Measurements from ENCODE around the gene TXNL4B. TPM values are rescaled to one million over a fixed set of nuclear protein-coding genes. Genes with fewer than 3 reads are reported as not detected.

The TXNL4B gene
- total and polyA plus RNA-seq, 2 donors: 9.9 to 13.1 TPM

DNA sequence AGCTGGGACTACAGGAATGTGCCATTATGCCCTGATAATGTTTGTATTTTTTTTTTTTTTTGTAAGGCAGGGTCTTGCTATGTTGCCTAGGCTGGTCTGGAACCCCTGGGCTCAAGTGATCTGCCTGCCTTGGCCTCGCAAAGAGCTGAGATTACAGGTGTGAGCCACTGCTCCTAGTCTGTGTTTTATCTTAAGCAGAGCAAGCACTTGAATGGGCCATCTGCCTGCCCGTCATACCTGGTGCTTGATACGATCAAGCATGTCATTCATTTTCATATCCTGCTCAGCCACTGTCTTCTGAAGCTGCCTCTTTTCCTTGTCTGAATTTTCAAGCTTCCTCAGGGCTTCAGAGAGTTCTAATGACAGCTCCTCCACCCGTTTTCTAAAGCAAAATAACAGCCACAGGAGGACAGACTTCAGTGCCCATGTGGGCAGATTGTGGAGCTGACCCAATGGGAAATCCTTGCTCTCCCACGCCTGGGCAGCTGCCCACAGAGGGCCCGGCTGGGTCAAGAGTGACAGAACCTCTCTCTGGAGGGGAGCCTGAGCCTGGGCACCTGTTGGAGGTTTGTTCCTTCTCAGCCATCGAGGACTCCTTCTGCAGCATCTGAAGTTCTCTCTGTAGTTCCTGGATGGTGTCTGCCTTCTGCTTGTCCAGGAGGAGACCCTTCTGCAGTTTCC lies 36.7 kb upstream of the TXNL4B start:
- peaks cover 0 to 4% of the 10 kb centered on the region in 2 donors for H3K4me1 ChIP-seq (ENCODE audit: control insufficient read depth in 2 of 2, insufficient read depth in 2 of 2, low read length in 2 of 2)
- no peak for DNase-seq (ENCODE audit: low read depth in 6 of 9, low spot score in 9 of 9)
- no peak overlapping the region for H3K27ac ChIP-seq (ENCODE audit: low read depth in 1 of 2, low read length in 1 of 2)
- no peak overlapping the region for H3K4me3 ChIP-seq (ENCODE audit: low read length in 2 of 2)
- peaks cover 0 to 2% of the 10 kb centered on the region in 2 donors for H3K36me3 ChIP-seq (ENCODE audit: control insufficient read depth in 2 of 2, insufficient read depth in 2 of 2, low read length in 1 of 2)
- WGBS: 96% methylated on average over 7 of the region's 7 CpGs
- H3K9me3 ChIP-seq (ENCODE audit: control insufficient read depth in 2 of 2, insufficient read depth in 1 of 2, low read length in 1 of 2): no peaks in the 10 kb centered on the region
- no peaks in the 10 kb centered on the region for H3K27me3 ChIP-seq (ENCODE audit: control insufficient read depth in 2 of 2, insufficient read depth in 1 of 2, low read length in 1 of 2)

GRCh38 chr16:72128701-72129100 lies 35.3 kb upstream of the TXNL4B start:
- H3K9me3 ChIP-seq (ENCODE audit: control insufficient read depth in 2 of 2, insufficient read depth in 1 of 2, low read length in 1 of 2): no peaks in the 10 kb centered on the region
- H3K27ac ChIP-seq (ENCODE audit: low read depth in 1 of 2, low read length in 1 of 2): no peak overlapping the region
- WGBS: 88% methylated on average over 9 of the region's 9 CpGs
- H3K27me3 ChIP-seq (ENCODE audit: control insufficient read depth in 2 of 2, insufficient read depth in 1 of 2, low read length in 1 of 2): no peaks in the 10 kb centered on the region
- H3K36me3 ChIP-seq (ENCODE audit: control insufficient read depth in 2 of 2, insufficient read depth in 2 of 2, low read length in 1 of 2): peaks cover 0 to 2% of the 10 kb centered on the region in 2 donors
- H3K4me1 ChIP-seq (ENCODE audit: control insufficient read depth in 2 of 2, insufficient read depth in 2 of 2, low read length in 2 of 2): peaks cover 2 to 8% of the 10 kb centered on the region in 2 donors
- no peak for DNase-seq (ENCODE audit: low read depth in 6 of 9, low spot score in 9 of 9)
- no peak overlapping the region for H3K4me3 ChIP-seq (ENCODE audit: low read length in 2 of 2)

- no peak overlapping the region for H3K4me3 ChIP-seq (ENCODE audit: low read length in 2 of 2)
- H3K36me3 ChIP-seq (ENCODE audit: control insufficient read depth in 2 of 2, insufficient read depth in 2 of 2, low read length in 1 of 2): no peaks in the 10 kb centered on the region
- no peak for DNase-seq (ENCODE audit: low read depth in 6 of 9, low spot score in 9 of 9)
- H3K27ac ChIP-seq (ENCODE audit: low read depth in 1 of 2, low read length in 1 of 2): no peak overlapping the region
- peaks cover 2 to 8% of the 10 kb centered on the region in 2 donors for H3K4me1 ChIP-seq (ENCODE audit: control insufficient read depth in 2 of 2, insufficient read depth in 2 of 2, low read length in 2 of 2)
- no peaks in the 10 kb centered on the region for H3K9me3 ChIP-seq (ENCODE audit: control insufficient read depth in 2 of 2, insufficient read depth in 1 of 2, low read length in 1 of 2)
- 91% methylated on average over 2 of the region's 2 CpGs for WGBS
- no peaks in the 10 kb centered on the region for H3K27me3 ChIP-seq (ENCODE audit: control insufficient read depth in 2 of 2, insufficient read depth in 1 of 2, low read length in 1 of 2)
Measured at GRCh38 chr16:72126429-72126765, 33.0 kb upstream of the TXNL4B start.

DNA sequence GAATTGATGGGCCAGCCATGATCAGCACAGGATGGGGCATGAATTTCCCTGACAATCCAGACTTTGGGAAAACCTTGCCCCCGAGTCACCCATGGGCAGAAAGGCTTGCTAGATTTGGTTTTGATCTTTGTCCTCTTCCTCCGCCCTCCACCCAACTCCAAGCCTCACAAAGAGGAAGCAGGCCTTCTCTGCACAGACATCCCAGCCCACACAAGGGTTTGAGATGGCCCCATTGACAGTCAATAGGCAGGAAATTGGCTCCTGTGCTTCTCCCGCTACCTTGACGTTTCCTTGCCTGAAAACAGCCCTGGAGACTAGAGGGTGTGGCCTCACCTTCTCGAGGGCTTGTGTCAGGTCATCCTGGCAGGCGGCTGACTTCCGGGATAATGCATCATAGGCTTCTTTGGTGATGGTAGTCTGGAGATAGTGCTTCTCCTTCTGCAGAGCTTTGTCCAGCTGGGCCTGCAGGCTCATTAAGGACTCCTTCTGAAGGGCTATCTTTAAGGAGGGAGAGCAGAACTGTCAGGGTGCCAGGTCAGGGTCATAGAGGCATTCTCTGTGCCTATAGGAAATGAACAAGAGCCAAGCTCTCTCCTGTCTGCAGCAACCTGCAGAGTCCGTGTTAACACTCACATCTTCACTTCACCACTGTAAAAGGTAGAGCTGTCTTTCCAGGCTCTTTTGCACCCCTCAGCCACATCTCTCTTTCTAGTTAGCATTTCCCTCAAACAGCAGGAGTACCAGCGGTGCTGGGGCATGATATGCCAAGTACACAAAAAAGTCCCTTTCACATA lies 32.4 kb upstream of the TXNL4B start:
- H3K27ac ChIP-seq (ENCODE audit: low read depth in 1 of 2, low read length in 1 of 2): no peak overlapping the region
- WGBS: 89% methylated on average over 9 of the region's 9 CpGs
- no peak for DNase-seq (ENCODE audit: low read depth in 6 of 9, low spot score in 9 of 9)
- peaks cover 2 to 8% of the 10 kb centered on the region in 2 donors for H3K4me1 ChIP-seq (ENCODE audit: control insufficient read depth in 2 of 2, insufficient read depth in 2 of 2, low read length in 2 of 2)
- H3K27me3 ChIP-seq (ENCODE audit: control insufficient read depth in 2 of 2, insufficient read depth in 1 of 2, low read length in 1 of 2): no peaks in the 10 kb centered on the region
- no peaks in the 10 kb centered on the region for H3K9me3 ChIP-seq (ENCODE audit: control insufficient read depth in 2 of 2, insufficient read depth in 1 of 2, low read length in 1 of 2)
- no peak overlapping the region for H3K4me3 ChIP-seq (ENCODE audit: low read length in 2 of 2)
- H3K36me3 ChIP-seq (ENCODE audit: control insufficient read depth in 2 of 2, insufficient read depth in 2 of 2, low read length in 1 of 2): no peaks in the 10 kb centered on the region

DNA sequence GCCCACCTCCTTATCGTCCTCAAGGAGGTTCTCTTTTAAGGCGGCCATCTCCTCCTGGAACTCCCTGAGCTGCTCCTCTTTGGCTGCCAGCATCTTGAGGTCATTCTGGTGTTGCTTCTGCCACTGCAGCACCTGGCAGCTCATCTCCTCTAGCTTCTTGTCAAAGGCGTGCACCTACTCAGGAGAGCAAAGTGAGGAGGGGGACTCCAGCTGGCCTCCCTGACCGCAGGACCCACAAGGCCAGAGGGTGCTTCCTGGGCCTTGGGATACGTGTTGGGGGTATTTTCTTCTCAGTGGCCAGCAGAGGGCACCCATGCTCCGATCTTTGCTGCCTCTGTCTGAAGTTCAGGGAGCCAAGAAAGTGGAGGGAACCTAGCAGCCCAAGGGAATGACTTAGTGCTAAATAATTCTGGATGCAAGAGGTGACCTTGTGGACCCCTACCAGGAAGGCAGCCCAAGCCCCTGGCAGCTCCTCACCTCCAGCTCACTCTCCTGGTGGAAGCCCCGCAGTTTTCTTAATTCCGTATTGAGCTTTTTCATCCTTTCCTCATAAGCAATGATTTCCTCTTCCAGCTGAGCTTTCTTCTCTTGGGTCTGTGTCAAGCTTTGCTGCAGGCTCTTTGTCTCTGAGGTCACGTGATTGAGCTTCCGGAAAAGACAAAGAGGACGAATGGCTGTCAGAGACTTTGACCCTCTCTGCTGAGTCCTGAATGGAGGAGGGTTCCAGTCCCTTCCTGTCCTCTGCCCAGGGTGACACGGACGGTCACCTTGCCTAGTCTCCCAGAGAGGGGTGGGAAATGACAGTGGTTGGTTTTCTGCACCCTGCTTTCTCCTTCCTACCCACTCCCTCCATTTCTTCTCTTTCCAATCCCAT lies 31.6 kb upstream of the TXNL4B start:
- no peaks in the 10 kb centered on the region for H3K36me3 ChIP-seq (ENCODE audit: control insufficient read depth in 2 of 2, insufficient read depth in 2 of 2, low read length in 1 of 2)
- peaks cover 2 to 8% of the 10 kb centered on the region in 2 donors for H3K4me1 ChIP-seq (ENCODE audit: control insufficient read depth in 2 of 2, insufficient read depth in 2 of 2, low read length in 2 of 2)
- WGBS: 61% methylated on average over 13 of the region's 13 CpGs
- H3K27me3 ChIP-seq (ENCODE audit: control insufficient read depth in 2 of 2, insufficient read depth in 1 of 2, low read length in 1 of 2): no peaks in the 10 kb centered on the region
- no peak overlapping the region for H3K4me3 ChIP-seq (ENCODE audit: low read length in 2 of 2)
- DNase-seq (ENCODE audit: low read depth in 6 of 9, low spot score in 9 of 9): peak; percentile 14 to 77 (median 59)
- no peaks in the 10 kb centered on the region for H3K9me3 ChIP-seq (ENCODE audit: control insufficient read depth in 2 of 2, insufficient read depth in 1 of 2, low read length in 1 of 2)
- no peak overlapping the region for H3K27ac ChIP-seq (ENCODE audit: low read depth in 1 of 2, low read length in 1 of 2)

DNA sequence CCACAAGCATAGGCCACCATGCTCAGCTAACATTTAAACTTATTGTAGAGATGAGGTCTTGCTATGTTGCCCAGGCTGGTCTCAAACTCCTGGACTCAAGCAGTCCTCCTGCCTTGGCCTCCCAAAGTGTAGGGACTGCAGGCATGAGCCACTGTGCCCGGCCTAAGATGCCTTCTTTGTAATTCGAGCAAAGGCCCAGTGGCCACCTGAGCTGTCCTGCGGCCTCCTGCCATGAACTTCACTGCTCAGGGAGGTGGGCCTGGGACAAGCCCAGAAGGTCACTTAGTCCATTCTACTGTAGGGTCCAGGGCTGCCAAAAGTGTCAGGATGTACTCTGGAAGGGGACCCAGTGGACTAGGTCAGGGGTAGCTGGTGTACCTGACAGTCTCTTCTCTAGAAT lies 30.7 kb upstream of the TXNL4B start:
- Histone ChIP-seq H3K36me3 (ENCODE audit: control insufficient read depth in 2 of 2, insufficient read depth in 2 of 2, low read length in 1 of 2) (no peaks in the 10 kb centered on the region), H3K4me1 (ENCODE audit: control insufficient read depth in 2 of 2, insufficient read depth in 2 of 2, low read length in 2 of 2) (peaks cover 2 to 8% of the 10 kb centered on the region in 2 donors), H3K9me3 (ENCODE audit: control insufficient read depth in 2 of 2, insufficient read depth in 1 of 2, low read length in 1 of 2) (no peaks in the 10 kb centered on the region), H3K27ac (ENCODE audit: low read depth in 1 of 2, low read length in 1 of 2) (no peak overlapping the region), H3K27me3 (ENCODE audit: control insufficient read depth in 2 of 2, insufficient read depth in 1 of 2, low read length in 1 of 2) (no peaks in the 10 kb centered on the region), H3K4me3 (ENCODE audit: low read length in 2 of 2) (no peak overlapping the region)
- 80% methylated on average over 3 of the region's 3 CpGs for WGBS
- no peak for DNase-seq (ENCODE audit: low read depth in 6 of 9, low spot score in 9 of 9)

DNA sequence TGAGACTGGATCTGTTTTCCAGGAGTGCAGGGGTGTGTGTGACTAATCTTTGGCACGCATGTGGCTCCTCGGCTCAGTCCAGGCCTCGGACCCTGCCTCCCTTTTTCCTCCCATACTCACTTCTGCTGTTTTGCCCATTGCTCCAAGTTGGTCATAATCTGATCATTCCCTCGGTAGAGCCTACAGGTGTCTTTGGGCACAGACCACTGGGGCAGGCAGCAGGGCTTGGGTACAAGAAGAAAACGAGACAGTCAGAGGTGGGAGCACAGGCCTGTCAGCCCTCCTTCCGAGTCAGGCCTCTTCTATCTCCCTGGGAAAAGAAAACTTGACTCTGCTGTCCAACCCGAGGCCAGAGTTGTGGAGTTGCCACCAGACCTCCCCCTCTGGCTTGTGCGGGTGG lies 30.0 kb upstream of the TXNL4B start:
- Histone ChIP-seq H3K4me3 (ENCODE audit: low read length in 2 of 2) (no peak overlapping the region), H3K36me3 (ENCODE audit: control insufficient read depth in 2 of 2, insufficient read depth in 2 of 2, low read length in 1 of 2) (no peaks in the 10 kb centered on the region), H3K27me3 (ENCODE audit: control insufficient read depth in 2 of 2, insufficient read depth in 1 of 2, low read length in 1 of 2) (no peaks in the 10 kb centered on the region), H3K4me1 (ENCODE audit: control insufficient read depth in 2 of 2, insufficient read depth in 2 of 2, low read length in 2 of 2) (peaks cover 2 to 8% of the 10 kb centered on the region in 2 donors), H3K27ac (ENCODE audit: low read depth in 1 of 2, low read length in 1 of 2) (no peak overlapping the region), H3K9me3 (ENCODE audit: control insufficient read depth in 2 of 2, insufficient read depth in 1 of 2, low read length in 1 of 2) (no peaks in the 10 kb centered on the region)
- no peak for DNase-seq (ENCODE audit: low read depth in 6 of 9, low spot score in 9 of 9)
- 86% methylated on average over 8 of the region's 8 CpGs for WGBS

DNA sequence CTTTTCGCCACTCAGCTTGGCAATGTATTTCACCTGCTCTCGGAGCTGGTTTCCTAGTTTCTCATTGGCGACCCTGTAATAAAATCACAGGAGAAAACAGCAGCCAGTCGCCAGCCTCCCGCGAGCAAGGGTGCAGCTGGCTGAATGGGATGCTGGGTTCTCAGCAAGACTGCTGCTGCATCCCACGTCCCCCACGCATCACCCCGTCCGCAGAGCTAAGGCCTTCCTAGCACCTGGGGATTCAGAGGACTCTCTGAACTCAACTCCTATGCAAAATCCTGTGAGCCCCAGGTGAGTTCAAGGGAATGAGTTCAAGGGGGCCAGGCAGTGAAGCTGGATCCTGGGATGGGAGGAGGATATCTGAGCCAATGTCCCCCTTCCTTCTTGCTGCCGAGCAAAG lies 29.5 kb upstream of the TXNL4B start:
- H3K4me3 ChIP-seq (ENCODE audit: low read length in 2 of 2): no peak overlapping the region
- DNase-seq (ENCODE audit: low read depth in 6 of 9, low spot score in 9 of 9): no peak
- no peaks in the 10 kb centered on the region for H3K9me3 ChIP-seq (ENCODE audit: control insufficient read depth in 2 of 2, insufficient read depth in 1 of 2, low read length in 1 of 2)
- H3K4me1 ChIP-seq (ENCODE audit: control insufficient read depth in 2 of 2, insufficient read depth in 2 of 2, low read length in 2 of 2): peaks cover 2 to 8% of the 10 kb centered on the region in 2 donors
- no peaks in the 10 kb centered on the region for H3K27me3 ChIP-seq (ENCODE audit: control insufficient read depth in 2 of 2, insufficient read depth in 1 of 2, low read length in 1 of 2)
- 89% methylated on average over 11 of the region's 11 CpGs for WGBS
- H3K36me3 ChIP-seq (ENCODE audit: control insufficient read depth in 2 of 2, insufficient read depth in 2 of 2, low read length in 1 of 2): no peaks in the 10 kb centered on the region
- H3K27ac ChIP-seq (ENCODE audit: low read depth in 1 of 2, low read length in 1 of 2): no peak overlapping the region

- 98% methylated on average over 2 of the region's 2 CpGs for WGBS
- Histone ChIP-seq H3K27me3 (ENCODE audit: control insufficient read depth in 2 of 2, insufficient read depth in 1 of 2, low read length in 1 of 2) (no peaks in the 10 kb centered on the region), H3K4me3 (ENCODE audit: low read length in 2 of 2) (no peak overlapping the region), H3K9me3 (ENCODE audit: control insufficient read depth in 2 of 2, insufficient read depth in 1 of 2, low read length in 1 of 2) (no peaks in the 10 kb centered on the region), H3K36me3 (ENCODE audit: control insufficient read depth in 2 of 2, insufficient read depth in 2 of 2, low read length in 1 of 2) (no peaks in the 10 kb centered on the region), H3K4me1 (ENCODE audit: control insufficient read depth in 2 of 2, insufficient read depth in 2 of 2, low read length in 2 of 2) (peaks cover 2 to 8% of the 10 kb centered on the region in 2 donors), H3K27ac (ENCODE audit: low read depth in 1 of 2, low read length in 1 of 2) (no peak overlapping the region)
- no peak for DNase-seq (ENCODE audit: low read depth in 6 of 9, low spot score in 9 of 9)
Measured at GRCh38 chr16:72122308-72122707, 28.9 kb upstream of the TXNL4B start.
